HepG2 (cell line): ENCODE data around the gene TRIM36. TPM values are rescaled to one million over a fixed set of nuclear protein-coding genes. Genes with fewer than 3 reads are reported as not detected.

Source experiments
- ATAC-seq: fragments of 200-7000 bp; cut with Tn5 transposase; 3 replicates; pipeline ENCODE4 v1.9.1; 2020; ENCODE audit warnings: mild to moderate bottlenecking, moderate library complexity
- BruUV-seq: library from RNA; stranded (reverse); fragments of 400-500 nt; replicated peaks from 2 replicates; lab custom pipeline; 2021; lab: Mats Ljungman, UMichigan
- CTCF ChIA-PET: fragments of 300-600 bp; formaldehyde crosslinking; extraction: SDS; loops from one replicate; lab custom pipeline; 2021; ENCODE audit warnings: low total read pairs, inconsistent platforms, low intra/inter-chr PET ratio; lab: Yijun Ruan, JAX
- POLR2A ChIA-PET: fragments of 350-600 bp; sonication (Branson Sonifier 250); formaldehyde crosslinking; loops from one replicate; lab custom pipeline; 2020; ENCODE audit warnings: antibody characterized with exemption, inconsistent platforms; lab: Yijun Ruan, JAX
- DNase-seq: peaks from one replicate; pipeline ENCODE4 v3.0.0-alpha.2; 2015; ENCODE audit warnings: low spot score
- FAIRE-seq: peaks from 3 replicates; lab custom pipeline; 2011; peaks lifted over from hg19 to GRCh38; lab: Jason Lieb, UNC
- H2AFZ ChIP-seq: one replicate; pipeline ENCODE4 v1.6.1; 2011; ENCODE audit warnings: low read length, inconsistent platforms
- H3K27ac ChIP-seq: fragments of 300-600 bp; 3 replicates; pipeline ENCODE4 v1.8.0; 2011; ENCODE audit warnings: mixed run types, mild to moderate bottlenecking, mixed read lengths, low read length, inconsistent platforms; ENCODE audit not compliant: insufficient read depth; ENCODE audit errors: extremely low read length
- H3K27me3 ChIP-seq, 2 experiments: fragments of 200-600 bp in 1 of 2; 2 replicates in 1 of 2; 3 replicates in 1 of 2; pipeline versions ENCODE4 v1.6.0 to v1.8.0; 2011; ENCODE audit warnings: low read length in 2 of 2, mild to moderate bottlenecking in 2 of 2, moderate library complexity in 2 of 2, inconsistent platforms in 1 of 2; ENCODE audit not compliant: insufficient read depth in 2 of 2, control insufficient read depth in 1 of 2
- H3K36me3 ChIP-seq, 2 experiments: fragments of 200-600 bp in 1 of 2; replicated peaks in 1 of 2; 2 replicates in 1 of 2; 3 replicates in 1 of 2; pipeline versions ENCODE4 v1.5.1 to v1.8.0; 2011; ENCODE audit warnings: low read length in 2 of 2, inconsistent platforms in 1 of 2; ENCODE audit not compliant: insufficient read depth in 2 of 2, control insufficient read depth in 1 of 2
- H3K4me1 ChIP-seq: 2 replicates; pipeline ENCODE4 v1.5.1; 2012; ENCODE audit warnings: low read length, inconsistent platforms; ENCODE audit not compliant: insufficient read depth
- H3K4me2 ChIP-seq: 2 replicates; pipeline ENCODE4 v1.6.0; 2011; ENCODE audit warnings: low read depth, low read length, inconsistent platforms
- H3K4me3 ChIP-seq, 3 experiments: fragments of 200-600 bp in 1 of 3; sonication (generic), shearing (Covaris generic) in 1 of 3; replicated peaks in 1 of 3; 2 replicates each; pipeline ENCODE4 v1.5.1; 2011 to 2016; ENCODE audit warnings: low read length in 3 of 3, inconsistent platforms in 2 of 3, low read depth in 2 of 3, mild to moderate bottlenecking in 2 of 3, control low read depth in 1 of 3, mixed read lengths in 1 of 3; ENCODE audit not compliant: insufficient read depth in 1 of 3
- H3K79me2 ChIP-seq: one replicate; pipeline ENCODE4 v1.6.1; 2011; ENCODE audit warnings: low read length, inconsistent platforms; ENCODE audit not compliant: insufficient read depth
- H3K9ac ChIP-seq: 2 replicates; pipeline ENCODE4 v1.6.0; 2011; ENCODE audit warnings: mild to moderate bottlenecking, low read depth, low read length, inconsistent platforms; ENCODE audit not compliant: insufficient read depth
- H3K9me3 ChIP-seq: 2 replicates; pipeline ENCODE4 v1.5.1; 2012; ENCODE audit warnings: mild to moderate bottlenecking, low read length
- H4K20me1 ChIP-seq: 2 replicates; pipeline ENCODE4 v1.6.0; 2011; ENCODE audit warnings: inconsistent platforms, mild to moderate bottlenecking, low read length, moderate library complexity; ENCODE audit not compliant: insufficient read depth
- CHD2 ChIP-seq: IDR thresholded peaks from 2 replicates; pipeline ENCODE4 v1.6.1; 2011; ENCODE audit warnings: low read depth, low read length, improper control_type of control experiment
- DNMT1 ChIP-seq: sonication (generic); formaldehyde crosslinking; IDR thresholded peaks from 2 replicates; pipeline ENCODE4 v1.5.1; 2020; ENCODE audit warnings: mild to moderate bottlenecking, missing genetic modification reagents
- KAT8 ChIP-seq: IDR thresholded peaks from 2 replicates; pipeline ENCODE4 v1.6.1; 2016; ENCODE audit warnings: missing genetic modification reagents, missing compliant biosample characterization
- NFE2 ChIP-seq: sonication (generic); formaldehyde crosslinking; IDR thresholded peaks from 2 replicates; pipeline ENCODE4 v1.4.0; 2020; ENCODE audit warnings: missing genetic modification reagents
- PCBP2 ChIP-seq: fragments of 200-400 bp; formaldehyde crosslinking; optimal IDR thresholded peaks from 2 replicates; pipeline ENCODE3; 2018; ENCODE audit warnings: low read length, low read depth; ENCODE audit not compliant: poor library complexity, severe bottlenecking
- RAD51 ChIP-seq: fragments of 450-650 bp; IDR thresholded peaks from 2 replicates; pipeline ENCODE4 v1.6.1; 2016; ENCODE audit warnings: borderline replicate concordance
- RBM22 ChIP-seq: fragments of 200-400 bp; formaldehyde crosslinking; optimal IDR thresholded peaks from 2 replicates; pipeline ENCODE3; 2017; ENCODE audit warnings: mild to moderate bottlenecking, low read length, moderate library complexity
- RBM39 ChIP-seq: fragments of 200-400 bp; formaldehyde crosslinking; IDR thresholded peaks from one replicate; pipeline ENCODE4 v1.6.1; 2018; ENCODE audit warnings: antibody characterized with exemption, mild to moderate bottlenecking, low read depth, low read length; ENCODE audit not compliant: poor library complexity, severe bottlenecking
- RFX3 ChIP-seq: IDR thresholded peaks from 2 replicates; pipeline ENCODE4 v1.6.1; 2016; ENCODE audit warnings: missing biosample characterization, missing genetic modification reagents
- SETDB1 ChIP-seq: sonication (generic); formaldehyde crosslinking; IDR thresholded peaks from 2 replicates; pipeline ENCODE4 v1.5.1; 2020; ENCODE audit warnings: missing genetic modification reagents, mild to moderate bottlenecking, borderline replicate concordance
- XBP1 ChIP-seq: sonication (generic); formaldehyde crosslinking; IDR thresholded peaks from 2 replicates; pipeline ENCODE4 v1.5.0; 2020; ENCODE audit warnings: missing genetic modification reagents
- ZNF143 ChIP-seq: sonication (generic); formaldehyde crosslinking; IDR thresholded peaks from 2 replicates; pipeline ENCODE4 v1.4.0; 2020; ENCODE audit warnings: missing genetic modification reagents
- ZNF180 ChIP-seq: sonication (generic); formaldehyde crosslinking; IDR thresholded peaks from 2 replicates; pipeline ENCODE4 v1.4.0; 2020; ENCODE audit warnings: low read depth, missing genetic modification reagents, borderline replicate concordance
- ZNF20 ChIP-seq: sonication (generic); formaldehyde crosslinking; IDR thresholded peaks from 2 replicates; pipeline ENCODE4 v1.4.0; 2020; ENCODE audit warnings: mild to moderate bottlenecking, moderate library complexity, missing genetic modification reagents
- ZNF530 ChIP-seq: sonication (generic); formaldehyde crosslinking; IDR thresholded peaks from 2 replicates; pipeline ENCODE4 v1.5.0; 2020; ENCODE audit warnings: low read depth, mild to moderate bottlenecking, missing genetic modification reagents
- ZNF672 ChIP-seq: sonication (generic); formaldehyde crosslinking; IDR thresholded peaks from 2 replicates; pipeline ENCODE4 v1.8.1; 2022; ENCODE audit warnings: missing genetic modification reagents
- WGBS: methylation state at CpG from one replicate; pipeline ENCODE4 v1.1.6; 2017; ENCODE audit warnings: low lambda C conversion rate; 5-methylcytosine and 5-hydroxymethylcytosine counted together
- in situ Hi-C: cut with HindIII; loops from 2 replicates; pipeline ENCODE4 v1.10.0; 2017; ENCODE audit warnings: low pct_unique_long_range_greater_than_20kb; ENCODE audit not compliant: extremely low pct_ligation_motif_present
- intact Hi-C: fragments of 100-400 bp; cut with micrococcal nuclease; formaldehyde crosslinking; loops from one replicate; pipeline ENCODE4 v1.10.0; 2022; ENCODE audit not compliant: unreplicated experiment
- polyA plus RNA-seq, 8 experiments: library from polyadenylated mRNA; depleted of rRNA in 3 of 8; stranded (reverse) in 7 of 8; unstranded in 1 of 8; fragments of >200 nt; fragmentation: Illumina TruSeq in 4 of 8; extraction: Trizol in 4 of 8; gene quantifications; 2 replicates each; pipeline versions ENCODE4 v1.2.1 to v1.2.3, GENCODE V29; 2011 to 2016; ENCODE audit warnings: low read depth in 4 of 8, missing spikeins in 1 of 8, mixed read lengths in 1 of 8; ENCODE audit not compliant: insufficient read depth in 1 of 8
- total RNA-seq, 5 experiments: library from RNA; depleted of rRNA; stranded (reverse); fragments of >200 nt; fragmentation: Illumina TruSeq; extraction: Trizol; gene quantifications; 2 replicates each; pipeline ENCODE4 v1.2.3, GENCODE V29; 2016; ENCODE audit warnings: low read depth in 1 of 5
- TF ChIP-seq, protein P1 (sequence below): sonication (generic); formaldehyde crosslinking; IDR thresholded peaks from 2 replicates; pipeline ENCODE4 v1.8.1; 2023; ENCODE audit warnings: mild to moderate bottlenecking, missing genetic modification reagents, borderline replicate concordance
- TF ChIP-seq, protein P2 (sequence below): fragments of 450-650 bp; IDR thresholded peaks from 2 replicates; pipeline ENCODE4 v1.6.1; 2017; ENCODE audit warnings: mild to moderate bottlenecking
- TF ChIP-seq, protein P3 (sequence below): sonication (generic); formaldehyde crosslinking; IDR thresholded peaks from 2 replicates; pipeline ENCODE4 v1.5.1; 2020; ENCODE audit warnings: mild to moderate bottlenecking, missing genetic modification reagents, borderline replicate concordance
- TF ChIP-seq, protein P4 (sequence below): sonication (generic); formaldehyde crosslinking; conservative IDR thresholded peaks from 2 replicates; pipeline ENCODE4 v1.4.0; 2020; ENCODE audit warnings: missing genetic modification reagents

Gene TRIM36
- total and polyA plus RNA-seq, 2 of the 13 experiments (the other 11 are each of a cell fraction or from before 2014, with no cell fraction given) = 1.7 to 2.4 TPM

DNA sequence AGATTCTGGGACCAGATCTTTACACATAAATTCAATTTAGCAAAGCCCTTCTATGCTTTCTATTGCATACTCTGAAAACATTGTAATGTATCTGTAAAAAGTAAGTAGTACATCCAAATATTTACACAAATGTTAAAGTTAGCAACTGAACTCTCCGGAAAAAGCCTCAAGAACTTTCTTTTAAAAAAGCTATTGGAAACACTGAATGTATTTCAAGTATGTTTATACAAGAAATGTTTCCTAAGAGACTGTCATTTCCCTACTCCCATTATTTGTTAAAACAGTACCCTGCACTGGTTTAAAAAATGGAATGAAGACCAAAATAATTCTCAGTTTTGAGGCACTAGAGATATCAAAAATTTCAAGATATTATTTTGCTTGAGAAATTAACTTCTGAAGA is 44.8 kb upstream of the TRIM36 start (continued):
- TF ChIP-seq, protein P1, sequence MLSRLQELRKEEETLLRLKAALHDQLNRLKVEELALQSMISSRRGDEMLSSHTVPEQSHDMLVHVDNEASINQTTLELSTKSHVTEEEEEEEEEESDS (CRISPR knock-in tag) = no peak
- no peak for TF ChIP-seq ZNF20
- no peak for TF ChIP-seq KAT8 (CRISPR knock-in tag)
- no peak for TF ChIP-seq ZNF180 (CRISPR knock-in tag)
- no peak for TF ChIP-seq RBM22
- TF ChIP-seq RFX3 (CRISPR knock-in tag) = no peak
- no peak for TF ChIP-seq DNMT1 (CRISPR knock-in tag)
- no peak for TF ChIP-seq ZNF143 (CRISPR knock-in tag)
- TF ChIP-seq NFE2 = no peak
- TF ChIP-seq, protein P2, sequence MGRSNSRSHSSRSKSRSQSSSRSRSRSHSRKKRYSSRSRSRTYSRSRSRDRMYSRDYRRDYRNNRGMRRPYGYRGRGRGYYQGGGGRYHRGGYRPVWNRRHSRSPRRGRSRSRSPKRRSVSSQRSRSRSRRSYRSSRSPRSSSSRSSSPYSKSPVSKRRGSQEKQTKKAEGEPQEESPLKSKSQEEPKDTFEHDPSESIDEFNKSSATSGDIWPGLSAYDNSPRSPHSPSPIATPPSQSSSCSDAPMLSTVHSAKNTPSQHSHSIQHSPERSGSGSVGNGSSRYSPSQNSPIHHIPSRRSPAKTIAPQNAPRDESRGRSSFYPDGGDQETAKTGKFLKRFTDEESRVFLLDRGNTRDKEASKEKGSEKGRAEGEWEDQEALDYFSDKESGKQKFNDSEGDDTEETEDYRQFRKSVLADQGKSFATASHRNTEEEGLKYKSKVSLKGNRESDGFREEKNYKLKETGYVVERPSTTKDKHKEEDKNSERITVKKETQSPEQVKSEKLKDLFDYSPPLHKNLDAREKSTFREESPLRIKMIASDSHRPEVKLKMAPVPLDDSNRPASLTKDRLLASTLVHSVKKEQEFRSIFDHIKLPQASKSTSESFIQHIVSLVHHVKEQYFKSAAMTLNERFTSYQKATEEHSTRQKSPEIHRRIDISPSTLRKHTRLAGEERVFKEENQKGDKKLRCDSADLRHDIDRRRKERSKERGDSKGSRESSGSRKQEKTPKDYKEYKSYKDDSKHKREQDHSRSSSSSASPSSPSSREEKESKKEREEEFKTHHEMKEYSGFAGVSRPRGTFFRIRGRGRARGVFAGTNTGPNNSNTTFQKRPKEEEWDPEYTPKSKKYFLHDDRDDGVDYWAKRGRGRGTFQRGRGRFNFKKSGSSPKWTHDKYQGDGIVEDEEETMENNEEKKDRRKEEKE = no peak
- TF ChIP-seq RBM39 = no peak

DNA sequence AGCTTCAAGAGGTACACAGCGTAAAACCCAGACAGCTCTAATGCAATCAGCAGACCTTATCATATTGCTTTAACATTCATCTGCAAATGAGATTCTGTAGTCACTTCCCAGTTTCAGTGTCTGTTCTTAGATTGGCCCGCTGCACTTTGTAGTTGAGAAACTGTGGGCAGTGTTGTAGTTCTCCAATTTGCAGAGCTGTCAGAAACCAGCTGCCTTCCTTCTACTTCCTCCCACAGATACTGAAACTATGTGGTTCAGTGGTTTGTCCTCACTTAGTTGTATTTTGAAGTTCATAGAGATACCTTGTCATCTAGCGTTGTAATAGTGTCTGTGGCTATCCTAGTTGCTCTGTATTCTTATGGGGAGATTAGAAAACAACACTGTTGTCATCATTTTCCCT is 39.6 kb upstream of the TRIM36 start:
- ATAC-seq = no peak
- Histone ChIP-seq H2AFZ (no peak overlapping the region), H3K9ac (no peak overlapping the region), H3K9me3 (no peaks in the 10 kb centered on the region), H3K79me2 (no peaks in the 10 kb centered on the region), H3K36me3 (peaks cover 2 to 15% of the 10 kb centered on the region in 2 experiments; a peak in 3 of 5 replicates), H3K27ac (no peak overlapping the region), H4K20me1 (no peaks in the 10 kb centered on the region), H3K27me3 (no peaks in the 10 kb centered on the region), H3K4me2 (no peak overlapping the region), H3K4me1 (no peaks in the 10 kb centered on the region), H3K4me3 (no peak overlapping the region)
- no peak for FAIRE-seq
- POLR2A ChIA-PET = no interaction called here
- intact Hi-C loops (no loop called here), in situ Hi-C loops (no loop called here)
- DNase-seq = no peak
- BruUV-seq = no TSS peak
- 99% methylated on average over 3 of the region's 3 CpGs for WGBS
- CTCF ChIA-PET = no interaction called here
- no peak for TF ChIP-seq SETDB1 (CRISPR knock-in tag)
- TF ChIP-seq ZNF672 = no peak
- no peak for TF ChIP-seq RAD51
- TF ChIP-seq, protein P3, sequence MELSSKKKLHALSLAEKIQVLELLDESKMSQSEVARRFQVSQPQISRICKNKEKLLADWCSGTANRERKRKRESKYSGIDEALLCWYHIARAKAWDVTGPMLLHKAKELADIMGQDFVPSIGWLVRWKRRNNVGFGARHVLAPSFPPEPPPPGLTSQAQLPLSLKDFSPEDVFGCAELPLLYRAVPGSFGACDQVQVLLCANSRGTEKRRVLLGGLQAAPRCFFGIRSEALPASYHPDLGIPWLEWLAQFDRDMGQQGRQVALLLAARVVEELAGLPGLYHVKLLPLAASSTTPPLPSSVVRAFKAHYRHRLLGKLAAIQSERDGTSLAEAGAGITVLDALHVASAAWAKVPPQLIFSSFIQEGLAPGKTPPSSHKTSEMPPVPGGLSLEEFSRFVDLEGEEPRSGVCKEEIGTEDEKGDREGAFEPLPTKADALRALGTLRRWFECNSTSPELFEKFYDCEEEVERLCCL (CRISPR knock-in tag) = no peak
- TF ChIP-seq, protein P4, sequence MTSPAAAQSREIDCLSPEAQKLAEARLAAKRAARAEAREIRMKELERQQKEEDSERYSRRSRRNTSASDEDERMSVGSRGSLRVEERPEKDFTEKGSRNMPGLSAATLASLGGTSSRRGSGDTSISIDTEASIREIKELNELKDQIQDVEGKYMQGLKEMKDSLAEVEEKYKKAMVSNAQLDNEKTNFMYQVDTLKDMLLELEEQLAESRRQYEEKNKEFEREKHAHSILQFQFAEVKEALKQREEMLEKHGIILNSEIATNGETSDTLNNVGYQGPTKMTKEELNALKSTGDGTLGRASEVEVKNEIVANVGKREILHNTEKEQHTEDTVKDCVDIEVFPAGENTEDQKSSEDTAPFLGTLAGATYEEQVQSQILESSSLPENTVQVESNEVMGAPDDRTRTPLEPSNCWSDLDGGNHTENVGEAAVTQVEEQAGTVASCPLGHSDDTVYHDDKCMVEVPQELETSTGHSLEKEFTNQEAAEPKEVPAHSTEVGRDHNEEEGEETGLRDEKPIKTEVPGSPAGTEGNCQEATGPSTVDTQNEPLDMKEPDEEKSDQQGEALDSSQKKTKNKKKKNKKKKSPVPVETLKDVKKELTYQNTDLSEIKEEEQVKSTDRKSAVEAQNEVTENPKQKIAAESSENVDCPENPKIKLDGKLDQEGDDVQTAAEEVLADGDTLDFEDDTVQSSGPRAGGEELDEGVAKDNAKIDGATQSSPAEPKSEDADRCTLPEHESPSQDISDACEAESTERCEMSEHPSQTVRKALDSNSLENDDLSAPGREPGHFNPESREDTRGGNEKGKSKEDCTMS = no peak
- no peak for TF ChIP-seq ZNF530 (CRISPR knock-in tag)
- no peak for TF ChIP-seq PCBP2
- no peak for TF ChIP-seq CHD2
- no peak for TF ChIP-seq XBP1 (CRISPR knock-in tag)
